Measurements from ENCODE around the gene ANKH. TPM values are rescaled to one million over a fixed set of nuclear protein-coding genes. Genes with fewer than 3 reads are reported as not detected.

Gene ANKH
- total and polyA plus RNA-seq, 10 of the 15 experiments (the other 5 are each of a cell fraction or from before 2014, with no cell fraction given): 2.1 to 43.9 (median 14.4) TPM

GRCh38 chr5:14685757-14686156 is 185.8 kb downstream of the ANKH start (continued):
- TF ChIP-seq YY1 (IDR thresholded peaks at IDR 0.05; ENCODE audit: low read depth, low read length): 0 out of 2 replicates have a peak, but pooled peaks have one; percentile 26
- no peak for TF ChIP-seq MTA3 (IDR thresholded peaks at IDR 0.05; ENCODE audit: borderline replicate concordance, low read length)
- no peak for TF ChIP-seq ZNF217 (IDR thresholded peaks at IDR 0.05)
- TF ChIP-seq CREB1 (IDR thresholded peaks at IDR 0.05; ENCODE audit: low read depth): 0 out of 2 replicates have a peak, but pooled peaks have one; percentile 35
- no peak for TF ChIP-seq PAX8 (IDR thresholded peaks at IDR 0.05)
- TF ChIP-seq RUNX3 (IDR thresholded peaks at IDR 0.05; ENCODE audit: low read length): peak; percentile 80
- no peak for TF ChIP-seq IRF3 (IDR thresholded peaks at IDR 0.05)
- no peak for TF ChIP-seq TCF12 (IDR thresholded peaks at IDR 0.05; ENCODE audit: low read depth, low read length)
- 0 out of 4 replicates have a peak, but pooled peaks of 1 of the 2 experiments have one; percentile 11 for TF ChIP-seq IKZF2 (IDR thresholded peaks at IDR 0.05)
- TF ChIP-seq BCLAF1 (IDR thresholded peaks at IDR 0.05): no peak
- TF ChIP-seq POU2F2 (IDR thresholded peaks at IDR 0.05; ENCODE audit: borderline replicate concordance, low read depth, low read length): peak; percentile 78; the same call in 2 of the 3 replicates
- TF ChIP-seq ZNF384 (IDR thresholded peaks at IDR 0.05; ENCODE audit: borderline replicate concordance, low read depth, low read length): no peak
- TF ChIP-seq NKRF (conservative IDR thresholded peaks at IDR 0.05): no peak
- no peak for TF ChIP-seq SREBF2 (IDR thresholded peaks at IDR 0.05; ENCODE audit: low read length)
- TF ChIP-seq ZNF592 (IDR thresholded peaks at IDR 0.05): no peak
- TF ChIP-seq POLR2A (IDR thresholded peaks at IDR 0.05; ENCODE audit: low read depth, low read length): no peak
- 0 out of 2 replicates have a peak, but pooled peaks have one; percentile 36 for TF ChIP-seq MLLT1 (IDR thresholded peaks at IDR 0.05)
- 0 out of 2 replicates have a peak, but pooled peaks have one; percentile 22 for TF ChIP-seq DPF2 (IDR thresholded peaks at IDR 0.05)
- peak; percentile 36 for TF ChIP-seq TBL1XR1 (IDR thresholded peaks at IDR 0.05; ENCODE audit: low read depth, low read length)
- TF ChIP-seq CBFB (IDR thresholded peaks at IDR 0.05; ENCODE audit: low read depth): 0 out of 2 replicates have a peak, but pooled peaks have one; percentile 30
- TF ChIP-seq HDAC6 (IDR thresholded peaks at IDR 0.05; ENCODE audit: unreplicated experiment): no peak

Measured in GM12878 (cell line).